NCI-H748 (cell line): Measurements from ENCODE around the gene MKNK2.
A peak's percentile ranks its signal among the peaks of the same experiment; 100 is the strongest.
"Not testable (repeated sequence)": the region's sequence is repeated elsewhere in the genome, so short reads cannot be mapped to it uniquely, and the experiment has no call there.

Source experiments
- DNase-seq: peaks from one replicate; lab custom pipeline; 2025; ENCODE audit not compliant: unreplicated experiment; lab: John Stamatoyannopoulos, UW

The MKNK2 gene

GRCh38 chr19:2044709-2045500 is 6.1 kb downstream of the MKNK2 start:
- DNase-seq, result no peak

DNA sequence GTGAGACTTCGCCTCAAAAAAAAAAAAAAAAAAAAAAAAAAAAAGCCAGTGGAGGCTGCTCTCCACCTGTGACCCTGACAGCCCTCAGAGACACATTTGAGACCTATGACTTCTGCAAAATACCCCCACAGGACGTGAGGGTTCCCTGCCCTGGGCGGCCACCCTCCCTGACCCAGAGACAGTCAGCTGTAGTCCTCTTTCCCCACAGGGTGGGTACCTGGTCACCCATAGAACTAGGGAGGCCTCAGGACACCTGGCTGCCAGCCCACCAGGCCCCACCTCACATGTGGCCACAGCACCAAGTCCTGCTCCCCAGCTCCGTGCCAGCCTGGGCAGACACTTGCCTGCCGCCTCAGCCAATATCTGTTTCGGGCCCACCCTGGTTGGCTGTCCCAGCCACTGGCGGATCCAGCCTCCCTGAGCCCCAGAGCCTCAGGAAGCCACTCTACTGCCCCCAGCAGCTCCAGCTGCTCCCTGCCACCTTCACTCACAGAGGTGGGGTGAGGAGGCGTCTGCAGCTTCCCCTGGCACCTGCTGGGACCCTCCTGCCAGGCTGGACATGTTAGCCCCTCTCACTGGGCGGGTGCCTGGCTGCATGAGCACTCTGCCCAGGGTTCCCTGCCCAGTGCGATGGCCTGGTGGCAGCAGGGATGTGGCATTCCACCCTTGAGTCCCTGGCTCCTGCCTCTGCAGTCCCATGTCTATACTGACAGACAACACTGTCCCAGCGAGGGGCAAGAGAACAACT is 6.9 kb downstream of the MKNK2 start:
- no peak for DNase-seq

GRCh38 chr19:2043251-2043641 is 7.8 kb downstream of the MKNK2 start:
- DNase-seq, result no peak

GRCh38 chr19:2042485-2043250 is 8.4 kb downstream of the MKNK2 start:
- no peak for DNase-seq

DNA sequence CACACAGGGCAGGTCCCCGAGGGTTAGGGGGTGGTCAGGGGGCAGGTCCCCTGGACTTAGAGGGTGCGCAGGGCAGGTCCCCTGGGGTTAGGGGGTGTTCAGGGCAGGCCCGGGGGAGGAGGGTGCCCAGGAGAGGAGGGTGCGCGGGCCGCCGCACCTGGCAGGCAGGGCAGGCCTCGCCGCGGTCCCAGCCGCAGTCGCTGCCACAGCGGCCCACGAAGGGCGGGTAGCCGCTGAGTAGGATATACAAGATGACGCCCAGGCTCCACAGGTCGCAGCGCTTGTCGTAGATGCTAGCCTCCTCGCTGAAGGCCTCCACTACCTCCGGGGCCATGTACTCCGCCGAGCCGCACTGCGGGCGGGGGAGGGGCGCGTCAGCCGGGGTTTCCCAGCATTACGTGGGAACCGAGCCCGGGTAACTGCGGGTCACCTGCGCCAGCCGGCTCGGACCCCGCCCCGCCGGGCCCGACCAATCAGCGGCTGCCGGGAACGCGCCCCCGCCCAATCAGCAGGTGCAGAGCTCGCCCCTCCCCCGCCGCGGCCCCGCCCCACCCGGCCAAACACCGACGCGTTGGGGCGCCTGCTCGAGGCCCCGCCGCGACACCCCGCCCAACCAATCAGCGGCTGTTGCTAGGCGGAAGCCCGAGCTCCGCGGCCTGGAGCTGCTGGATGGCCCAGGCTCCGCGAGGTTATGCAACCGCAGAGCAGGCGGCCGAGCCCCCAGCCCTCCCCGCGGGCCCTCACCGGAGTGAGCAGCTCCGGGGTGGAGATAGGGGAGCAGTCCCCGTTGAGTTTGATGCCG is 9.2 kb downstream of the MKNK2 start:
- peak; percentile 93 for DNase-seq

GRCh38 chr19:2041433-2041682 is 9.7 kb downstream of the MKNK2 start:
- no peak for DNase-seq

DNA sequence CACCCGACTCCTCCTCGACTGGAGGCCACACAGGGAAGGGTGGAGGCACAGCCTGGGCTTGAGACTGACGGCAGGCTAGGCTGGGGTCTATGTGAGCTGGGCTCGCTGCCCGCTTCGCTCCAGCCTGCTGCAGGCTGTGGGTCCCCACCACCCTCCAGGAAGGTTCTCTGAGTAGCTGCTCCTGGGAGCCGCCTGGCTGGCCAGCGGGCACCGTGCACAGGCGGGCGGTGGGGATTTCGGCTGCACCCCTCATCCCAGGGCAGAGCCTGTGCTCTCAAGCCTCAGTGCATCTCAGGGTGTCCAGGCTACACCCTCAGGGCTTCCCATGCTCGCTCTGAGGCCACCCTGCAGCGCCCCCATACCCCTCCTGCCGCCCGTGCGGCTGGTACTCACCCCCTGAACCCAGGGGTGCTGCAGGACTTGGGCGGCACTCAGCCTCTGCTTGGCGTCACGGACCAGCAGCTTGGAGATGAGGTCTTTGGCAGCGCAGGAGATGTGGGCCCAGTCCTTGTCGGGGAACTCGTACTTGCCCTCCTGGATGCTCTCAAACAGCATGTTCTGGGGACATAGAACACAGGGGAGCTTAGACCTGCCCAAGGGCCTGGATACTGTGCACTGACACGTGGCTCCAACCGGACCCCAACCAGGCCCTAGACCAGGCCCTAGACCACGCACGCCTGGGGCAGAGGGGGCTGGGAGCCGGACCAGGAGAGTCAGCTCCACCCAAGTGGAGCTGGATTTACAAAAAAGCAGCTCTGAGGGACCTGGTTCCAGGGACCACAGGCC is 10.2 kb downstream of the MKNK2 start:
- no peak for DNase-seq

- no peak for DNase-seq
Measured at GRCh38 chr19:2039959-2040646, 10.9 kb downstream of the MKNK2 start.

DNA sequence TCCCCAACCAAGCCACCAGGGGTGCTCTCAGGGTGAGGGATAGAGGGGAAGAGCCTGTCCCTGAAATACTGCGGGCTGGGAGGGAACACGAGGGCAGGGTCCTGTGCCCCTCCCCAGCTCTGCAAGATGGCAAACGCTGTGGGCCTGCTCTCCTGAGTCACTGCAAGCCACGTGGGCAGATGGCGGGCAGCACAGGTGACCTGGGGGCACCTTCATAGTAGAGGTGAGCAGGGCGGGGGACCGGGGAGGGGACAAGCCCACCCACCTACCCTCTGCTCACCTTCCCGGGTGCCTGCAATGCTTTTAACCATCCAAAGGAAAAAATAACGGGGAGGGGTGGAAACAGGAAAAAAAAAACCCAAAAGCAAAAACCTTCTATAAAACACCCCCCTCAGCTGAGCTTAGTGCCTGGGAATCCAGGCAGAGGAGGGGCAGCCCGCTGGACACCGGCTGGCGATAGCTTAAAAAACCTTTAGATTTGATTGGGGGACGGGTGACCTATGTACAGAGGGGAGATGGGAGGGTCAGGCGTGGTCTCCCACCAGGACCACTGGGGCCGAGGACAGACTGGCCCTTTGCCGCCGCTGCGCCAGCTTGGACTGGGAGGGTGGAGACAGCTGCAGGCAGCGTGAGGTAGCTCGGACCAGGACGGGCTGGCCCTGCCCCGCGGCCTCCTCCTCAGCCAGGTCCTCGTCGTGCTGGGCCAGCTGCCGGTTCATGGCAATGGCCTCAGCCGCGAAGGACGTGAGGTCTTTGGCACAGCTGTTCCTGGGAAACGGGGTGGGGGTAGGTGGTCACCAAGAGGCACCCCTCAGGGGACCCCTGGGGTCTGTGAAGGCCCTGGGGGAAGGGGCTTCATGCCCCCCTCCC is 11.7 kb downstream of the MKNK2 start:
- no peak for DNase-seq

GRCh38 chr19:2038284-2039088 is 12.6 kb downstream of the MKNK2 start:
- DNase-seq, result no peak

DNA sequence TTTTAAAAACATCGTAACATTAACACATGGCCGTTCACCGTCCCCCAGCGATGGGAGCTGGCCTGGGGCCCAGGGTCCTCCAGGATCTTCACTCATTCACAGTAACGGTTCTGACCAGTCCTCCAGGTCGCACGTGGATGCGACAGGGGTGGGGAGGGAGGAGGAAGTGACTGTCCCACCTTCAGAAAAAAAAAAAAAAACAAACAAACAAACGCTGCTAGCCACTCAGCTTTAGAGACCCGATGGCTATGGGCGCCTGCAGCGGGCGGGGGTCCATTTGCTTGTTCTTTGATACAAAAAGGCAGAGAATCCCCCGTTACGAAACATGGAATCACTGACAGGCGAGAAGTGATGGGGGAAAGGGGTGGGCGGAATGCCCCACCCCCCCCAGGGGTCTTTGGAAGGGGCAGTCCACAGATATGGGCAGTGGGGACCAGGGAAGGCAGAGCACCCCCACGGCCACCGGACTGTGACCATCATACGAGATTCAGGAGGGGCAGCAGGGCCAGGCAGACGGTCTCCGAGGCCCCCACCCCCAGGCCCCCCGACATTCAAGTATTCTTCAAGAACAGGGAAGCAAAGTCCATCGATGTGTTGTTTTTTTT is 13.3 kb downstream of the MKNK2 start:
- DNase-seq, result no peak

DNA sequence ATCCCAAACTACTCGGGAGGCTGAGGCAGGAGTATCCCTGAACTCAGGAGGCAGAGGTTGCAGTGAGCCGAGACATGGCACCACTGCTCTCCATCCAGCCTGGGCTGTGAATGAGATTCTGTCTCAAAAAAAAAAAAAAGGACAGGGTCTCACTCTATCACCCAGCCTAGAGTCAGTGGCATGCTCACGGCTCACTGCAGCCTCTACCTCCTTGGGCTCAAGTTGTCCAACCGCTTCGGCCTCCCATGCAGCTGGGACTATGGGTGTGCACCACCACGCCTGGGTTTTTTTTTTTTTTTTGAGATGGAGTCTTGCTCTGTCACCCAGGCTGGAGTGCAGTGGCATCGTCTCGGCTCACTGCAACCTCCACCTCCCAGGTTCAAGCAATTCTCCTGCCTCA is 14.6 kb downstream of the MKNK2 start:
- DNase-seq, result no peak

- DNase-seq, result peak; percentile 7
Measured at GRCh38 chr19:2035590-2035991, 15.5 kb downstream of the MKNK2 start.

- no peak for DNase-seq
Measured at GRCh38 chr19:2034729-2035589, 16.1 kb downstream of the MKNK2 start.

DNA sequence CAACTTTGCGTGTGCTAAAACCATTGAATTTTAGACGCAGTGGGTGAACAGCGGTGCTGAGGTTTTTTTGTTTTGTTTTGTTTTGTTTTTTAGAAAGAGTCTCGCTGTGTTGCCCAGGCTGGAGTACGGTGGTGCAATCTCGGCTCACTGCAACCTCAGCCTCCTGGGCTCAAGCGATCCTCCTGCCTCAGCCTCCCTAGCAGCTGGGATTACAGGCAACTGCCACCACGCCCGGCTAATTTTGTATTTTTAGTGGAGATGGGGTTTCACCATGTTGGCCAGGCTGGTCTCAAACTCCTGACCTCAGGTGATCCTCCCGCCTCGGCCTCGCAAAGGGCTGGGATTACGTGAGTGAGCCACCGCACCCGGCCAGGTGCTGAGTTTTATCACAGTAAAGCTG is 16.8 kb downstream of the MKNK2 start:
- not testable (repeated sequence) for DNase-seq

- no peak for DNase-seq
Measured at GRCh38 chr19:2033825-2034159, 17.3 kb downstream of the MKNK2 start.
